Stomach smooth muscle (tissue), 2 donors: ENCODE data around the gene SCYGR6.
"Not testable (repeated sequence)": the region's sequence is repeated elsewhere in the genome, so short reads cannot be mapped to it uniquely, and the experiment has no call there.

Source experiments
- H3K27ac ChIP-seq: one replicate; pipeline ENCODE4 v1.7.0; 2013; ENCODE audit warnings: mild to moderate bottlenecking, low read length, inconsistent platforms
- H3K27me3 ChIP-seq, 2 donors: one replicate each; pipeline ENCODE4 v1.7.0; 2013; ENCODE audit warnings: low read length in 2 of 2; ENCODE audit not compliant: insufficient read depth in 2 of 2, control insufficient read depth in 1 of 2
- H3K36me3 ChIP-seq, 2 donors: one replicate each; pipeline ENCODE4 v1.7.0; 2013; ENCODE audit warnings: low read length in 2 of 2; ENCODE audit not compliant: control insufficient read depth in 2 of 2, insufficient read depth in 2 of 2
- H3K4me1 ChIP-seq: one replicate; pipeline ENCODE4 v1.7.0; 2013; ENCODE audit warnings: low read length; ENCODE audit not compliant: control insufficient read depth, insufficient read depth
- H3K4me3 ChIP-seq, 2 donors: one replicate each; pipeline ENCODE4 v1.7.0; 2013; ENCODE audit warnings: low read length in 2 of 2
- H3K9ac ChIP-seq, 2 donors: one replicate each; pipeline ENCODE4 v1.7.0; 2013; ENCODE audit warnings: low read length in 2 of 2, mild to moderate bottlenecking in 1 of 2
- H3K9me3 ChIP-seq, 2 donors: one replicate each; pipeline ENCODE4 v1.7.0; 2013; ENCODE audit warnings: low read length in 2 of 2; ENCODE audit not compliant: control insufficient read depth in 2 of 2
- donor health status: healthy.
- donor health status: Pancreatic carcinoma.

The SCYGR6 gene

DNA sequence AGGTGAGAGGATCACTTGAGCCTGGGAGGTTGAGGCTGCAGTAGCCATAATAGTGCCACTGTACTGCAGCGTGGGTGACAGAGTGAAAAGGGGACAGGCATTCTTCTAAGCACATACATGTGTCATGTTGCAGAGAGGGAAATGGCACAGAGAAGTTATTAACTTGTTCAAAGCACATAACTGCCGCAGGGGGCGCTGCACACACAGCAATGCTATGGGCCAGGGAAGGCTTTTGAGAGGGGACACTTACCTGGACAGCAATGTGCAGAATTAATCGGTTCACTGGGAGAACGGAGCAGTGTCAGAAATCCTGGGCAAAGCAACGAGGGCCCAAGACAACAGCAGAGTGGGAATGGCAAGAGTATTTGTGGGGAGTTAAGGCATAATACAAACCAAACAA, 23.5 kb upstream of the SCYGR6 start:
- H3K4me3 ChIP-seq, result no peak overlapping the region
- H3K27me3 ChIP-seq, result no peaks in the 10 kb centered on the region
- no peaks in the 10 kb centered on the region for H3K4me1 ChIP-seq
- no peaks in the 10 kb centered on the region for H3K9me3 ChIP-seq
- no peak overlapping the region for H3K27ac ChIP-seq
- no peaks in the 10 kb centered on the region for H3K36me3 ChIP-seq
- H3K9ac ChIP-seq, result no peak overlapping the region

- Histone ChIP-seq H3K27ac (no peak within 1 kb of the TSS), H3K36me3 (no peaks in the 10 kb centered on the region), H3K4me3 (no peak within 1 kb of the TSS), H3K9me3 (no peaks in the 10 kb centered on the region), H3K4me1 (no peaks in the 10 kb centered on the region), H3K27me3 (no peaks in the 10 kb centered on the region), H3K9ac (no peak within 1 kb of the TSS)
Observed at GRCh38 chr2:227745594-227745993, 21.0 kb upstream of the SCYGR6 start, which contains the start of gene SCYGR8. Gene SCYGR8, plus strand, starts transcription at chr2:227745894. Its CDS starts 0 bp downstream, at chr2:227745894.

DNA sequence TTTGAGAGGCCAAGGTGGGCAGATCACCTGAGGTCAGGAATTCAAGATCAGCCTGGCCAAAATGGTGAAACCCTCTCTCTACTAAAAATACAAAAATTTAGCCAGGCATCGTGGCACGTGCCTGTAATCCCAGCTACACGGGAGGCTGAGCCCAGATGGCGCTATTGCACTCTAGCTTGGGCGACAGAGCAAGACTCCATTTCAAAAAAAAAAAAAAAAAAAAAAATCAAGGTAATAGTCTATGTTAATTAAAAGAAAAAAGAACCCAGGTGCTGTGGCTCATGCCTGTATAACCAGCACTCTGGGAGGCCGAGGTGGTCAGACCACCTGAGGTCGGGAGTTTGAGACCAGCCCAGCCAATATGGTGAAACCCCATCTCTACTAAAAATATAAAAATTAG, 16.1 kb upstream of the SCYGR6 start:
- not testable (repeated sequence) for H3K36me3 ChIP-seq, H3K4me3 ChIP-seq, H3K9me3 ChIP-seq, H3K27me3 ChIP-seq, H3K9ac ChIP-seq, H3K27ac ChIP-seq, H3K4me1 ChIP-seq

- no peaks in the 10 kb centered on the region for H3K4me1 ChIP-seq
- no peaks in the 10 kb centered on the region for H3K36me3 ChIP-seq
- no peaks in the 10 kb centered on the region for H3K27me3 ChIP-seq
- no peak overlapping the region for H3K9ac ChIP-seq
- H3K4me3 ChIP-seq, result no peak overlapping the region
- no peak overlapping the region for H3K27ac ChIP-seq
- peaks cover 0 to 3% of the 10 kb centered on the region in 2 donors for H3K9me3 ChIP-seq
Observed at GRCh38 chr2:227739351-227739750, 14.8 kb upstream of the SCYGR6 start.

DNA sequence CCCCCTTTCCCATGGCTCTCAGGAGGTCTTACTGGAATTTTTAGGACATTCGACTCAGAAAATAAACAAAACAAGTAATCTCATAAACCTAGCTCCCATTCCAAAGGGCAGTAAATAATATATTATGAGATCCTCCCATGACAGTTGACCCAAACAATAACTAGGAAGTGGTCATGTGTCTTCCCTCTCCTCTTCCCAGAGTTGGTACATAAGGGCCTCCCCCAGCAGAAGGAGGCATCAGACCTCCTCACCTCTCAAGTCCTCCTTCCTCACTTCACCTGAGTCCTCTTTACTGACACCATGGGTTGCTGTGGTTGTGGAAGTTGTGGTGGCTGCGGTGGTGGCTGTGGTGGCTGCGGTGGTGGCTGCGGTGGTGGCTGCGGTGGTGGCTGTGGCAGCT, 3.5 kb upstream of the SCYGR6 start, which contains the start of gene SCYGR7:
TSS of gene SCYGR7 (plus strand) at position 301 of the 400 bp plus-strand sequence. CDS start at position 301, 0 bp downstream.
- H3K27ac ChIP-seq, result no peak within 1 kb of the TSS
- H3K4me1 ChIP-seq, result no peaks in the 10 kb centered on the region
- H3K4me3 ChIP-seq, result no peak within 1 kb of the TSS
- H3K36me3 ChIP-seq, result no peaks in the 10 kb centered on the region
- H3K9ac ChIP-seq, result no peak within 1 kb of the TSS
- no peaks in the 10 kb centered on the region for H3K27me3 ChIP-seq
- H3K9me3 ChIP-seq, result no peaks in the 10 kb centered on the region

DNA sequence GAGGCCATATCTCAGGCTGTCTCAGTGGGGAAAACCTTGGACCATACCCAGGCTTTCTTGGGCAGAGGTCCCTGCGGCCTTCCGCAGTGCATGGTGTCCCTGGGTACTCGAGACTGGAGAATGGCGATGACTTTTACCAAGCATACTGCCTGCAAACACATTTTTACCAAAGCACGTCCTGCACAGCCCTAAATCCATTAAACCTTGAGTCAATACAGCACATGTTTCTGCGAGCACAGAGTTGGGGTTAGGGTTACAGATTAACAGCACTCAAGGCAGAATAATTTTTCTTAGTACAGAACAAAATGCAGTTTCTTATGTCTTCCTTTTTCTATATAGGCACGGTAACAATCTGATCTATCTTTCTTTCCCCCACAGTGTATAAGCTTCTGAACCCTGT, 1.7 kb downstream of the SCYGR6 start:
- H3K9ac ChIP-seq, H3K4me3 ChIP-seq, H3K9me3 ChIP-seq, H3K27me3 ChIP-seq, H3K4me1 ChIP-seq, H3K27ac ChIP-seq, H3K36me3 ChIP-seq: not testable (repeated sequence)

DNA sequence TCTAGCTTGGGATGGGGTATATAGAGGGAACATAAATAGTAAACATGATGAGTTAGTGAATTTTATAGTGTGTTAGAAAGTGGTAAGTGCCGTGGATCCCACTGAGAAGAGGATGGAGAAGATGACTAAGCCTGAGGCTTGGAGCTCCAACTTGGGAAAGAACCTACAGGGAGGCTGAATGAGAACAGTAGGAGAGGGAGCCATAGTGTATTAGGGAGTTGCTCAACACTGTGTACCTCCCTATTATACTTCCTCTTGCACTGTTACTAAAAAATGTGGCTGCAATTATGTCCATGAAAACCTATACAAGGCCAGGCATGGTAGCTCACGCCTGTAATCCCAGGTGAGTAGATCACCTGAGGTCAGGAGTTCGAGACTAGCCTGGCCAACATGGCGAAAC, 3.9 kb downstream of the SCYGR6 start:
- H3K27ac ChIP-seq, result no peak overlapping the region
- no peaks in the 10 kb centered on the region for H3K9me3 ChIP-seq
- H3K4me1 ChIP-seq, result peaks cover 7% of the 10 kb centered on the region
- H3K27me3 ChIP-seq, result no peaks in the 10 kb centered on the region
- no peak overlapping the region for H3K9ac ChIP-seq
- H3K4me3 ChIP-seq, result no peak overlapping the region
- H3K36me3 ChIP-seq, result no peaks in the 10 kb centered on the region

- Histone ChIP-seq H3K36me3 (no peaks in the 10 kb centered on the region), H3K4me3 (no peak overlapping the region), H3K27me3 (no peaks in the 10 kb centered on the region), H3K9me3 (no peaks in the 10 kb centered on the region), H3K4me1 (peaks cover 7% of the 10 kb centered on the region), H3K9ac (no peak overlapping the region), H3K27ac (no peak overlapping the region)
Observed at GRCh38 chr2:227719641-227720040, 4.9 kb downstream of the SCYGR6 start.

DNA sequence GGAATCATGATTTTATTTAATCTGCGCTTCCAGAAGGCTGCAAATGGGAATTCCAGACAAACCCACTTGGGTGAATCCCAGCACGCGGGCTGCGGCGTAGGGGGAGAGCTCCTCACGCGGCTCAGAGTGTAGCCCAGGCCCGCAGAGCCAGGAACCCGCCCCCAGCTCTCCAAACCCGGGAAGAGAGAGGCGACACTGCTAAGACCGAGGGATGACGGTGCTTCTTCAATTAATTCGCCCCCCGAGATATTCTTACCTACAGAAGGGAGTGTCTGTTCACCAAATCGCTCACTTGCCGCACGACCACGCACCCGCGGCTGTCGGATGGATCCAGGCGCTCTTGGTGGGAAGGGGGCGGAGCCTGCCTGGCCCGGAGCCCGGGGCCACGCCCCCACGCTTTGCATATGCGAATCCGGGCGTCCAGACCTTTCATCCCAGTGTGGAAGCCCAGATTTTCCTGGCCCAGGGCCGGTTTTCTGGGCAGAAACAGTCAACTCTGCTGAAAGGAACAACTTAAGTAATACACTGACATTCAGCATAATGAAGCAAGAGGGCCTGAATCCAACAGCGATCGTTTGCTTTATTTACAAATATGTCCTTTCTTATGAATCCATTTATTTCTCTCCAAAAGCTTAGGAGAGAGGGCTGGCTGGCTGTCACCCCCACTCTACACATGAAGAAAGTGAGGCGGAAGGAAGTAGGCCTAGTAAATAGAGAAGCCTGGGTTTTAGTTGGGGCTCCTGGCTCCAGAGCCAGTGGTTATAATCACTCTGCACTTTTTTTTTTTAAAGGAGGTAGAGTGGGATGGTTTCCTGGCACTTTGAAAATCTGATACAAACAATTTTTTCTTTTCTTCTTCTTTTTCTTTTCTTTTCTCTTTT, 6.6 kb downstream of the SCYGR6 start, which contains the start of gene SLC19A3:
TSS of gene SLC19A3 (minus strand) at position 342 of the 881 bp plus-strand sequence. CDS start 15,710 bp downstream, outside the sequence.
- peaks cover 7% of the 10 kb centered on the region for H3K4me1 ChIP-seq
- H3K27ac ChIP-seq, result peak within 1 kb of the TSS; percentile 24

GRCh38 chr2:227716501-227716900, 8.1 kb downstream of the SCYGR6 start:
- Histone ChIP-seq H3K9me3 (no peaks in the 10 kb centered on the region), H3K4me1 (peaks cover 7% of the 10 kb centered on the region), H3K27ac (no peak overlapping the region), H3K9ac (no peak overlapping the region), H3K36me3 (no peaks in the 10 kb centered on the region), H3K27me3 (no peaks in the 10 kb centered on the region), H3K4me3 (no peak overlapping the region)

More for the DNA sequence above, 6.6 kb downstream of the SCYGR6 start, which contains the start of gene SLC19A3:
- H3K36me3 ChIP-seq, result no peaks in the 10 kb centered on the region
- H3K4me3 ChIP-seq, result peak within 1 kb of the TSS; percentile 52 to 74
- H3K9ac ChIP-seq, result peak within 1 kb of the TSS; percentile 29 to 58
- H3K27me3 ChIP-seq, result no peaks in the 10 kb centered on the region
- H3K9me3 ChIP-seq, result no peaks in the 10 kb centered on the region

DNA sequence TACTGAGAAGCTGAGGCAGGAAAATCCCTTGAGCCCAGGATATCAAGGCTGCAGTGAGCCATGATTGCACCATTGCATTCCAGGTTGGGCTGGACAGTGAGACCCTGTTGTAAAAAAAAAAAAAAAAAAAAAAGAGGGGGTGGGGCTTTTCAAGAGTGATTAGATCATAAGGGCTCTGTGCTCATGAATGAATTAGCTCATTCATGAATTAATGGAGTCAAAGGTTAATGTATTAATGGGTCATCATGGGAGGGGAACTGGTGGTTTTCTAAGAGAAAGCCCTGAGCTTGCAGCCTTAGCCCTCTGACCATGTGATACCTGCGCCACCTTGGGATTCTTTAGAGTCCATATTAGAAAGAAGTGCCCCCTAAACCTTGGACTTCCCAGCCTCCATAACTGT, 11.3 kb downstream of the SCYGR6 start:
- no peak overlapping the region for H3K4me3 ChIP-seq
- no peaks in the 10 kb centered on the region for H3K36me3 ChIP-seq
- H3K9ac ChIP-seq, result no peak overlapping the region
- H3K27me3 ChIP-seq, result no peaks in the 10 kb centered on the region
- no peak overlapping the region for H3K27ac ChIP-seq
- H3K4me1 ChIP-seq, result peaks cover 7% of the 10 kb centered on the region
- no peaks in the 10 kb centered on the region for H3K9me3 ChIP-seq
